ENCODE measurements around the gene STRN4.

DNA sequence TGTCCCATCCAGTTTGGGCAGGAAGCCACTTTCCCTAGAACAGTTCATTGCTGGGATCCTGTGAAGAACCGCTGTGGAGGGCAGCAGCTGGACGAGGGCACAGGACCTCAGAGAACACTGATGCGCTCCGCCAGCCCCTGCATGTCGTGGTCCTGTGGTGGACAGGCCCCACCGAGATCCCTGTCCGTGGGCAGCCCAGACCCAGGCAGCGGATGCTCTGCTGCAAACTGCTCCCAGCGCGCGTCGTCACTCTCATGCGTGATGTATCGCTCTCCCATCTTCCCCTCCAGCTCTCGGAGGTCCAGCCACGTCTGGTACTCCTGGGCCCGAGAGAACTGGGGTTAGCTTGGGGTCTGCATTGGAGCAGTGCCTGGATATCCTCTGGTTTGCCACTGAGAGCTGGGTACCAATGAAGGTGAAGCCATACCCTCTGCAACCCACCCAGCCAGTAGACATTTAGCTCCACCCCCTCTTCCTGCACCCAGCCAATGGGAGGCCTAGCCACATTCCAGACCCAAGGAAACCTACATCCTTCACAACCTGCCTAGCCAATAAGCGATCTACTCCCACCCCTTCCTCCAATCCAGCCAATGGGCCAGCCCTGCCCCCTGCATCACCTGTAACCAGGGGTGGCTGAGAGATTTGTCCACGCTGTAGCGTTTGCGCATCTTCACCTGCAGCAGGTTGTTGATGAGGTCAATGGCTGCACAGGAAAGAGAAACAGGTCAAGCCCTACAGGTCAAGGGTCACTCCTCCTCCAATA lies 71.7 kb downstream of the STRN4 start:
- no peak for TF ChIP-seq TARDBP (IDR thresholded peaks at IDR 0.05)
- no peak for TF ChIP-seq ELF4 (IDR thresholded peaks at IDR 0.05)
- no peak for TF ChIP-seq ZNF384 (IDR thresholded peaks at IDR 0.05)
- TF ChIP-seq FOXM1 (IDR thresholded peaks at IDR 0.05; ENCODE audit: borderline replicate concordance), result no peak
- TF ChIP-seq HDGF (IDR thresholded peaks at IDR 0.05; ENCODE audit: borderline replicate concordance), result no peak
- TF ChIP-seq LEF1 (IDR thresholded peaks at IDR 0.05; ENCODE audit: borderline replicate concordance), result no peak
